Subcutaneous adipose tissue (tissue), 4 donors: Measurements from ENCODE around the gene CHST13. TPM values are rescaled to one million over a fixed set of nuclear protein-coding genes. Genes with fewer than 3 reads are reported as not detected.

ENCODE experiments used
- CTCF ChIP-seq: fragments of 450-650 bp; IDR thresholded peaks from one replicate; pipeline ENCODE4 v1.5.1; 2016; ENCODE audit warnings: low read depth, mild to moderate bottlenecking, control low read depth, antibody characterized with exemption, moderate library complexity
- total RNA-seq, 4 donors: library from RNA; depleted of rRNA; stranded (reverse); fragments of >200 nt; gene quantifications; one replicate each; pipeline ENCODE4 v1.1.0, GENCODE V29; 2016

The CHST13 gene
- total RNA-seq, 4 donors from 2014 or later: 0.66 to 2.5 (median 1.3) TPM

- TF ChIP-seq CTCF: no peak
Measured at GRCh38 chr3:126546013-126546412, 22.1 kb downstream of the CHST13 start.

GRCh38 chr3:126546549-126547239, 22.7 kb downstream of the CHST13 start:
- TF ChIP-seq CTCF: no peak

- no peak for TF ChIP-seq CTCF
Measured at GRCh38 chr3:126547721-126548120, 23.8 kb downstream of the CHST13 start.

GRCh38 chr3:126548556-126549466, 24.9 kb downstream of the CHST13 start:
- no peak for TF ChIP-seq CTCF

- TF ChIP-seq CTCF: no peak
Measured at GRCh38 chr3:126549861-126550487, 26.0 kb downstream of the CHST13 start.

GRCh38 chr3:126550488-126551051, 26.6 kb downstream of the CHST13 start:
- no peak for TF ChIP-seq CTCF
